SK-N-SH treated with all-trans-retinoic acid at 6 μM for 48 hours (cell line): ENCODE measurements around the gene COMMD3.

Experiments
- ZC3H10 ChIP-seq: fragments of 250-450 bp; sonication (Bioruptor Pico); IDR thresholded peaks from 2 replicates; pipeline ENCODE4 v1.5.1; 2021; ENCODE audit warnings: mild to moderate bottlenecking, moderate library complexity
- TF ChIP-seq, protein P1 (sequence below): fragments of 250-450 bp; sonication (Bioruptor Pico); IDR thresholded peaks from 2 replicates; pipeline ENCODE4 v1.8.0; 2020; ENCODE audit warnings: mild to moderate bottlenecking, moderate library complexity, borderline replicate concordance

- TF ChIP-seq, protein P1, sequence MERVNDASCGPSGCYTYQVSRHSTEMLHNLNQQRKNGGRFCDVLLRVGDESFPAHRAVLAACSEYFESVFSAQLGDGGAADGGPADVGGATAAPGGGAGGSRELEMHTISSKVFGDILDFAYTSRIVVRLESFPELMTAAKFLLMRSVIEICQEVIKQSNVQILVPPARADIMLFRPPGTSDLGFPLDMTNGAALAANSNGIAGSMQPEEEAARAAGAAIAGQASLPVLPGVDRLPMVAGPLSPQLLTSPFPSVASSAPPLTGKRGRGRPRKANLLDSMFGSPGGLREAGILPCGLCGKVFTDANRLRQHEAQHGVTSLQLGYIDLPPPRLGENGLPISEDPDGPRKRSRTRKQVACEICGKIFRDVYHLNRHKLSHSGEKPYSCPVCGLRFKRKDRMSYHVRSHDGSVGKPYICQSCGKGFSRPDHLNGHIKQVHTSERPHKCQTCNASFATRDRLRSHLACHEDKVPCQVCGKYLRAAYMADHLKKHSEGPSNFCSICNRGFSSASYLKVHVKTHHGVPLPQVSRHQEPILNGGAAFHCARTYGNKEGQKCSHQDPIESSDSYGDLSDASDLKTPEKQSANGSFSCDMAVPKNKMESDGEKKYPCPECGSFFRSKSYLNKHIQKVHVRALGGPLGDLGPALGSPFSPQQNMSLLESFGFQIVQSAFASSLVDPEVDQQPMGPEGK: no peak
- TF ChIP-seq ZC3H10 (CRISPR knock-in tag): no peak
These were observed 16.0 kb downstream of the COMMD3 start for GRCh38 chr10:22332116-22332692.
